ENCODE results near the gene THSD7B.
A peak's percentile ranks its signal among the peaks of the same experiment; 100 is the strongest.

THSD7B gene

DNA sequence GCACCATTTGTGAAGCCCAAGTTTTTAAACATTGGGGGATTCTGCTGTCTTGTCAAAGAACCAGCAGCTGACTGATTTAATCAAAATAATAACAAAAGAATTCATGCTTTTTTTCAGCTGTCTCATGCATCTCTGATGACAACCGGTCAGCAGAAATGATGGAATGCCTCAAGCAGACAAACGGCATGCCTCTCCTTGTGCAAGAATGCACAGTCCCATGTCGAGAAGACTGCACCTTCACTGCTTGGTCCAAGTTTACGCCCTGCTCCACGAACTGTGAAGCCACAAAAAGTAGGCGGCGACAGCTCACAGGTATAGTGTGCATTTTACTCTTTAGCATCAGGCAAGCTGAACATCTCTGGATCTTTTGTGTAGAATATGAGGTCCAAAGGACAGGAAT lies 640.2 kb downstream of the THSD7B start:
- DNase-seq = no peak

DNA sequence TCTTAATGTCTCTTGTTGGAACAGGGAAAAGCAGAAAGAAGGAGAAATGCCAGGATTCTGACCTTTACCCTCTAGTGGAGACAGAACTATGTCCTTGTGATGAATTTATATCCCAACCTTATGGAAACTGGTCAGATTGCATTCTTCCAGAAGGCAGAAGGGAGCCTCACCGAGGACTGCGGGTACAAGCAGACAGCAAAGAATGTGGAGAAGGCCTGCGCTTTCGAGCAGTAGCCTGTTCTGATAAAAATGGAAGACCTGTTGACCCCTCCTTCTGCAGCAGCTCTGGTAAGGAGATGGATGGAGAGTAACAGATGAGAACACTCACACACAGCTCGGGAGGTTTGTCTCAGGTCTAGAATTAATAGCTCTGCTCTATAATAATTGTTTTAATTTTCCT lies 646.2 kb downstream of the THSD7B start:
- no peak for DNase-seq

DNA sequence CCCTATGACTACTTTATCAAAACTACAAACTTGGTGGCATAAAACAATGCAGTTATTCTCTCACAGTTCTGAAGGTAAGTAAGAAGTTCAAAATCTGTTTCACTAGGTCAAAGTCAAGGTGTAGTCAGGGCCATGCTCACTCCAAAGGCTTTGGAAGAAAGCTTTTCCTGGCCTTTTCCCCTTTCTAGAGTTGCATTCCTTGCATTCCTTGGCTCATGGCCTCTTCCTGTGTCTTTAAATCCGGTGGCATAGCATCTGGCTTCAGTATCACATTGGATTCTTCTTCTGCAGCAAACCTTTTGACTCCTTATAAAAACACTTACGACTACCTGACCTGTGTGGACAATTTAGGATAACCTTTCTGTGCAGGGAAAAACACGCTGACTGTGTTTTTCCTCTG lies 655.4 kb downstream of the THSD7B start:
- no peak for DNase-seq

DNA sequence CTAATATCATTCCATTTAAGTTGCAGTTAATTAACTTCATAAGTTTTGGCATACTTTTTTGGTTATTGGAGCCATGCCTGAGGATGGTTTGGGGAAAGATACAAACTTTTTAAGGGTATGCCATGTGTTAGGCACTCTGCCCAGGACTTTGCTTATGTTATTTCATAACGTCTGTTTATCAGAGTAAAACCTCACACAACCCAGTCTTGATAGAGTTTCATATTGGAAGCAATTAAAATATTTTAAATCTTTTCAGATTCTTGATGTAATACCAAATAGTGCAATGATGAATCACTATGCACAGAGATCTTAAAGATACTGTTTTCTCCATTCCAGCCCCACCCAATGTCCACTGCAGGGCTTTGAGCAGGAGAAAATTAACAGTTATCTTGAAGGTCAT lies 669.8 kb downstream of the THSD7B start:
- DNase-seq = no peak

DNA sequence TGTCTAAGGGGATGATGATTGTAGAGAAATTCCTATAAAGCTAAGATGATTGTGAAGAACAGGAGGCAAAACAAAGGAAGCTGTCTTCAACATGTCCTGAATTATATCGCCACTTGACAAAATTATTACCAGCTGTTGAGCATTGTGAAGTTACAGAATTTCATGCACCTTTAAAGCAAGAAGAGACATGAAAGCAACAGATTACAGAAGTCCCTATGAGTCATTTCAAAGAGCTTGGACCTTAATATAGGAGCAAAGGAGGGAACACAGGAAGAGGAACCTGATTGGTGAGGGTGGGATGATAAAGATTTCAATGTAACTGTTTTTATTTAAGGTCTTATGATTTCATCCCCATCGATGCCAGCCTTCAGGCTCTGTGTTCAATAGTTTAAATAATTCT lies 672.0 kb downstream of the THSD7B start:
- DNase-seq = no peak

DNA sequence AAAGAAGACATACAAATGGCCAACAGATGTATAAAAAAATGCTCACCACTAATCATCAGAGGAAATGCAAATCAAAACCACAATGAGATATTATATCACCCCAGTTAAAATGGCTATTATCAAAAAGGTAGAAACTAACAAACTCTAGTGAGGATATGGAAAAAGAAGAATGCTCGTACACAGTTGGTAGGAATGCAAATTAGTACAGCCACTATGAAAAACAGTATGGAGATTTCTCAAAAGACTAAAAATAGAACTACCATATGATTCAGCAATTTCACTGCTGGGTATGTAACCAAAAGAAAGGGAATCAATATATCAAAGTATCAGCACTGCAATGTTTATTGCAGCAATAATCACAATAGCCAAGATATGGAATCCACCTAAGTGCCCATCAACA lies 679.6 kb downstream of the THSD7B start:
- DNase-seq = no peak

DNA sequence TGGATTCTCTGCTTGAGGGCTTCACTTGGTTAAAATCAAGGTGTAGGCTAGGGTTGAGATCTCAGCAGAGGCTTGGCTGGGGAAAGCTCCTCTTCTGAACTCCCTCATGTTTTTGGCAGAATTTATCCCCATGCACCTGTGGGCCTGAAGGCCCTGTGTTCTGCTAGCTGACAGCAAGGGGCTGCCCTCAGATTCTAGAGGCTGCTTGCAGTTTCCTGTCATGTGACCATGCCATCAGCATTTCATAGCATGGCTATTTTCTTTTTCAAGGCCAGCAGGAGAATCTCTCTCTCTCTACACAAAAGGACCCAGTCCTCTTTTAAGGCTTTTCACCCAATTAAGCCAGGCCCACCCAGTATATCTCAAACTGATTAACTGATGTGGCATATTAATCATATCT lies 684.1 kb downstream of the THSD7B start:
- DNase-seq = no peak

DNA sequence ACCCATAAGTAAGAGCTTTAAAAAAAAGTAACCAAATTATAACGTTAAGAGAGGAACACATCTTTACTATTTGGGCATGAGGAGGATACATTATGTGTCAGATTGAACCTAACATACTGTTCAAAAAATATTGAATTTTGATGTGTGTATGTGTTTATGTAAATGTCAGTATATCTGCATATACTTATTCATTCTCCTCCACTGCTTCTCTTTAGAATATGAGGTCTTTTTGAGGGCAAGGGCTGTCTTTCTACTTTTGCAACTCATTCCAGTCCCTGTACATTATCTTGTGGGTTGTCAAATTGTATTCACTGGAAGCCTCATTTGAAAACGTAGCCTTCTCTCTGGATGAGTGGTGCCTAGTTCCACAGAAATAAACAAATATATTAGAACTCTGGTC lies 689.5 kb downstream of the THSD7B start:
- no peak for DNase-seq

DNA sequence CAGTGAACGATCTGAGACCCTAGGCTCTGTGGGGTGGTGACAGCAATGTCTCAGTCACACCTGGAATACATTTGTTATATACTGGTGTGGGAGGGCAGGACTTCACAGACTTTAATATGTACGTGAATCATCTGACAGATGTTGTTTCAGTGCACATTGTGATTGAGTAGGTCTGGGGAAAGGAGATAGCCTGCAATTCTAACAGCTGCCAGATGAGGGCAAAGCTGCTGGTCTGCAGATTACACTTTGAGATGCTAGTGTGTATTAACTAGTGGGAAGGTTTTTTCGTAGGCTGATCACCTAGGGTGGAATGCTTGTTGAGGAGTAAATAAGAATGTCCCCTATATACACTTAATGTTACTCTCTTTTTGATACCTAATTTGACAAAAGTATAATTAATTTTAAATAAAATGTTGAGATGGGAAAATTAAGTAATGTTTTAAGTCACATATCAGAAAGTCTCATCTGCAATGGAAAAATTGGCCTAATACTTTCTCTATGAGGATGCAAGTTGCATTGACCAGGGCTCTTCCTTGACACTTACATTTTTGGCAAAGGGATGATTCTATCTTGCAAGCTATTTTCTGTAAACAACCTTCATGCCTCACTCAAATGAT lies 702.0 kb downstream of the THSD7B start:
- peak; percentile 13 for DNase-seq

DNA sequence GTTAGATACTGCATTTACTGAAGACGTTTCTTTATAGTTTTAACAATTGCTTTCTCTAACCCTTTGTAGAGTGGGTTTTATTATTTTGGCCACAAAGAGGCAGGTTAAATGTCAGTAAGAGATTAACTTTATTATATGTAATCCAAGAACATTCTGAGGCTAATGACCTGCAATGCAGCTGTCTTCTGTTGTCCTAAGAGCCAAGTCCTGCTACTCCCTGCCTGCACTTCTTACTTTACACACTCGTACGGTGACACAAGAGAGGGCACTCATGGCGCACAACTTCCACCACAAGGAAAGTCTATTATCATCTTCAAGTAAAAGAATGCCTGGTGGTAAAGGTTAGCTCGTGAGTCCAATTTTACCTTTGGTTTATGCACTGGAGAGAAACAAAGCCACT lies 727.9 kb downstream of the THSD7B start:
- no peak for DNase-seq

DNA sequence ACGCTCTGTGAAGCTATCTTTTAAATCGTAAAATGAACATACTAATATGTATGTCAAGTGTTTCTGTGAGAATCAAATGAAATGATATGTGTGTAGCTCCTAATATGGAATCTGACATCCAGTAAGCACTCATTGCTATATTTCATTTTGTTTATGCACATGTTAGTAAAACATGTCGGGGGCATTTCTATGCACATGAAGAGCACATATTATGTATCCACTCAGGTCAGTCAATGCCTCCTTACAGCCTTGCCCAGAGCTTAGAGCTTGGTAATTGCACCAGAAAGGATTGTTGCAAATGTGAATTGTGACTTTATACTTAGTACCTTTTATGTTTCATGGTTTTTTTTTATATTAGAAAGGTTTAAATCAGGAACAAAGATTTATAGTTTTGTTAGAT lies 735.3 kb downstream of the THSD7B start:
- DNase-seq = no peak

DNA sequence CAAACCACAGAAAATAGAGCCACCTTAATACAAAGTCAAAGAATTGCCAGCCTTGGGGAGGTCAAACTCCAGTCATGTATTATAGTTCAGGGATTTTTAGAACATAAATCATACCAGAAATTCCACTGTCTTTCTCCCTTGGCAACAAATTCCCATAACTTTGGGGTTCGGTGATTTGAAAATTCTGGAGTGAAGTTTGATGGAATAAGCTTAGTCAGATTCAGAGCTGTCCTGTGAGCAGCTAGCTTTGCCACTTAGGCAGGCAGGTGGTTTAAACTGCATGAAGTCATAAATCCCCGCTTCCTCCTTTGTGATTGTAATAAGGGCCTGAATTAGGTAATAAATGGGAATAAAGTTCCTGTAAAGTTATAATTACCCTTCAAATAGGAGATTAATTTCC lies 741.9 kb downstream of the THSD7B start:
- DNase-seq = no peak

DNA sequence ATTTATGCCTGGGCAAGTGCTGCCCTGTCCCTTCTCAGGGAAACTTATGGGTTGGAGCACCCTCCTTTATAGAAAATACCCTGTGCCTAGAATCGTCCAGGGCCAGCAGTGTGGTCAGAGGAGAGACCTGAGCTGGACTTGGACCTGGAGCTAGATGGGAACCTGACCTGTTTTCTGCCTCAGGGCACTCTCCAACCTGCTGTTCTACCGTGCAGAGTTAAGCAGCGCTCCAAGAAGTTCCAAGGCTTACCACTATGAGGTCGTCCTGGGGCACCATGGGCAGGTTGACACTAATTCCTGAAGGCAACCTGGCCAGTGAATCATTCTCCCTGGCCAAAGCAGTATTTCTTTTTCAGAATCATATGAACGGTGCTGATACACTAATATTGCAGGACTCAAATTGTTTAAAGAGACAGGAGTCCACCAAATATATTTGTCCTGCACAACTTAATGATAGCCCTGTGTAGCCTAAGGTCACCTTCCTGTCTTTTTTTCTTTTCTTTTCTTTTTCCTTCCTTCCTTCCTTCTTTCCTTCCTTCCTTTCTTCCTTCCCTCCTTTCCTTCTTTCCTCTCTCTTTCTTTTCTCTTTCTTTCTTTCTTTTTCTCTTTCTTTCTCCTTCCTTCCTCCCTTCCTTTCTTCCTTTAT lies 743.5 kb downstream of the THSD7B start:
- DNase-seq = no peak

DNA sequence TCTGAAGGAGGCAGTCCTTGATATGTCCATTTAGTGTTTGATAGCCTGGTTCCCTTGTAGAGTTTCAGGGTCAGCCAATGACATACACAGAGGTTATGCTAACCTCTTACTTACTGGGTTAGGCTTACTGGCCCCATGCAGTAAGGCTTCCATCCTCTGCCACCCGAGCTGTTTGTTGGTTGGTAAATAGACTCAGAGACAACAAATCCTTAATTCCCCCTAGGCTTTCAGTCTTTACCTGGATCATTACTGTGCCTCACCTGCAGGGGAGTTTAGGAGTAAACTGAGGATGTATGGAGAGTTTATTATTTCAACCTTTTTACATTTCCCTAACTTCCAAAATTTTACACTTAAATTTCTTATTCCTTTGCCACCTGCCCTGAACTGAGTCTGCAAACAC lies 746.2 kb downstream of the THSD7B start:
- DNase-seq = no peak

DNA sequence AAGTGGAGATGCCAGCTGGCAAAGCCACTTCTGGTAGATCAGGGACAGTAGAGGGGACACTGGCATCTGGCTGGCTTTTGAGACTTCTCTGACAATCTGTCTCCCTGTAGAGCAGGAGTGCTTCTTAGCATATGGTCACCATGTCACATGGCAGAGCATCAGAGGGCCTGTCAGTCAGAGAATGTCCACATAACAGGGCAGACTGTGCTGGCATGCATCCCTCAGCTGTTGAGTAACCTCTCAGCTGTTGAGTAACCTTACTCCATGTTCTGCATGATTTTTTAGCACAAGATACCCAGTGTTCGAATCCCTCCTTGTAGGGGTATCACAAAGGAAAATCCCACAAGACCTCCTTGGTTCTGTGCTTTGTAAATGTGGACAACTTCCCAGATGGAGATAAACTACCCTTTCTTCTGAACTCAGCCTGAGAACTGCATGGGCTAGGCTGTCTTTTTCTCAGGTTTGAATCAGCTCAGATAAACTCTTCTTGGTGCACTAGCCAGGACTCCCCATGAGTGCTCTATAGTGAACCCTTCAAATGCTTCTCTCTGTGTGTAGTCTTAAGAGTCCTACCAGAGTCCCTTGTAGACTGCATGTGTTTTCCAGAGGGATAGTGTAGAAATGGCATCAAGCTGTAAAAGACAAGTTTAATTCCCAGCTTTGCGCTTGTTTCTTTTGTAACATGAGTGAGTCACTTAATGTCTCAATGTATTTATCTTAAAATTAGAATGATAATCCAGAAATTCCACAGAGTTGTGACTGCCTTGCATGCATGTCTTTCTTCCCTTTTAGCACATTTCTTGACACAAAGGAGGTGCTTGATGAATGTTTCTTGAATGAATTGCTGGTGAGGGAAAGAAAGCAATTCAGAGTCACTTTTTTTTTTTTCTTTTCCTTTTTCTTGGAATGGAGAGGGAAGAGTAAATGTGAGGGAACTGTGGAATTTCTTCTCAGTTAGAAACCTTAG lies 756.6 kb downstream of the THSD7B start:
- no peak for DNase-seq

DNA sequence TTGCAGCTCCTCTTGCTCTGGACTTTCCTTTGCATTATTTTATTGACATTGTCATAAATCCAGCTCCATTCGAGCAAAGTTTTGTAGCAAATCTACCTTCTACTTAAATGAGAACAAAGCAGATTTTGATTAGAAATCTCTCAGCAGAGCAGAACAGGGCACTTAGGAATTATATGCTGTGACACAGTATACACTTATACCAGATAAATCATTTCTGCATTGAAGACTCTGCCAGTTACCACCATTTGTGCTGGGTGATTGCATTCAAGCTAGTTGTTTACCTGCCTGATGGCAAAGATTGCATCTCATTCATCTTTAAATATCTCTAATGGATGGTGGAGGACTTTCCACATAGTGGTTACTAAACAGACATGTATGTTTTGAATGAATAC lies 757.3 kb downstream of the THSD7B start:
- no peak for DNase-seq

DNA sequence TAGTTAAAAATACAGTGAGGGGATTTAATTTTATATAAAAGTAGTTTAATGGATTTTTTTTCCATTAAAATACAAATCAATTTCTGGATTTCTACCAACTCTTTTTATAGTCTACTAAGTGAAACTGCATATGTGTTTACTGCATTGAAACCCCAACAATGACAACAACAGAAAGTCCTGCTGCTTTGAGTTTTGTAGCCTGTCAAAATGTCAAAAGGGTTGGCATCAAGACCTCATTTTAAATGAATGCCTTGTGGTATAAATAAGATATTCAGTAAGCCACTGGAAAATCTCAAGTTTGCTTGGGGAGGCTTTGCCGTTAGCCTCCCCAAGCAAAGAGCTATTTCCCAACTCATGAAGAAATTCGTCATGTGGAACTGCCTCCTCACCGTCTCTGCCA lies 758.6 kb downstream of the THSD7B start:
- DNase-seq = no peak

DNA sequence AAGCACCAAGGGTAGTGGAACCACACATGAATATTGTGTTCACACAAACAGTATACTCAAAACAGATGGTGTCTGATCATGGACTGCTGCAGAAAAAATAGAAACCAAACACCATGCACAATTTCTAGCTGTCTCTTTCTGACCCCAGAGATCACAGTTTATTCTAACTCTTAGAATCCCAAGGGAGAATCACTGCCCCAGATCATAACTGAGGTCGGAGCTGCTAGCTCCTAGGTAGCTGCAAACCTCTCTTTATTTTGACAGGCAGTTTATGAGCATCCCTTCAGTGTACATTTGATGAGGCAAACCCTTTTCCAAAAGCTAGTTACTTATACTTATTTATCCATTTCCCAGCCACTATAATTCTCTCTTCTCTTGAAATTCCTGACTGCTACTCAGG lies 759.8 kb downstream of the THSD7B start:
- DNase-seq = no peak

DNA sequence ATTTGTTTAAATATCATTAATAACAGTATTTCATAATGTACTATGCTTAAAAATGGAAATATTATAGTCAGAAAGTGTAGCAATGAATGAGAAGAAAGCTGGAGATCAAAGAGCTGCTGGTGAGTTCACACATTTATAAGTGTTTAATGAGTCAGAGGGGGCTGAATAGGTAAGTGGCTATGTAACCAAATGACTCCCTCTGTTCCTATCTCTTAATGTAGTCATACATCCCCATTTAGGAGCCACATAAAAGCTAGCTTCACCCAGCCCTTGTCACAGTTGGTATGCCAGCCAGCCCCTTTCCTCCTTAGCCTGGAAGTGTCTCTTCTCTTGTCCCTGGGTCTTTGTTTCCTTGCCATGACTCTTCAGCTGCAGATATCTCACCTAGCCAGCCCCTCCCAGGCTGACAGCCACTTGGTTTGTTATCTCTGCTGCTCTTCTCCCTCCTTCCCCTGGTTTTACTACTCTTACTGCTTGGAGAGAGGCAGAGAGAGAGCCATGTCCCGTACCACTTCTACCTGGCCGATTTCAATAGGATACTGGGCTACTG lies 760.4 kb downstream of the THSD7B start:
- no peak for DNase-seq

DNA sequence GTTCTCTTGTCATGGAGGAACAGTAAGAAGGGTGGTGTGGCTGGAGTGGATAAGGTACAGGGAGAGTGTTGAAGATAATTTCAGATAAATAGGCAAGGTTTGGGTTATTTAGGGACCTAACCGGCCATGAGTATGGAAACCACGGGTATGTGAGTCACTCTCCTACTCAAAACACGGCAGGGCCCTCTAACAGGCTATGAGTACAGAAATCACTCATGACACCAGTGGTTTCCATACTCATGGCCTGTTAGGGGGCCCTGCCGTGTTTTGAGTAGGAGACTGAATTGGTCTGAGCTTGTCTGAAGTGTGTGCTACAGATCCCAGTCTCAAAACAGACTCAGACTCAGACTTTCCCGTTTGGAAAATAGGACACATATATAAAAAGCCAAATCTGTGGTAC lies 770.6 kb downstream of the THSD7B start:
- DNase-seq = no peak

DNA sequence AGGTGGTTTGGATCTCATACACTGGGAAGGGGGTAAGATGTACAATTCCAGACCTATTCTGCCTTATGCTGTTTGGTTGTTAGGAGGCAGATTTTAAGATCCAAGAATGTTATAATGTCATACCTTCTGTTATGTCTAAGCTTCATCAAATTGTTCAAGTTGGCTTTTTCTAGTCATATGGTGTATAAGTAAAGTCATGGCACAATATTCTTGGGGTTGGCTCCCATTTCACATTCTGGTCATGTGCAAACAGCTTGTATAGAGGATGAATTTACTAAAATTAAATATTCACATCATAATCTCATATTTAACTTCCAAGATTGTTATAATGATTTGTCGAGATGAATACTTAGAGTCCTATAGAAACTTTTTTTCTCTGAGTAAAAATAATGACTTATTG lies 774.0 kb downstream of the THSD7B start:
- no peak for DNase-seq

DNA sequence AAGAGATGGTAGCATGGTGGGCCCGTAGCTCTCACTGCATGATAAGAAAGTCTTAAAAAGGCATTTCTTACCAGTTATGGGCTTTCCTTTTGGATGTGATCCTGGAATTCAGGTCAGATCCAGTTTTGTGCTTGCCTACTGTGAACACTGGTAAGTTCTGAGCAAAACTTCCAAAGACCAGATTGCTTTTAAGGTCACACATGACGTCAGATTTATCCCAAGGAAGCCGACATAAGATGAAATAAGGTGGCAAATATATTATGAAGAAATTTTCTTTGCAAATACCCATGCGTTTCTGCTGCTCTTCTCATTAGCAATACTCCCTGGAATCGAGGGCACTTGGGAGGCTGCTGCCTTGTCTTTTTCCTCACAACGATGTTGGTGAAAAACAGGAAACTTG lies 782.5 kb downstream of the THSD7B start:
- no peak for DNase-seq

DNA sequence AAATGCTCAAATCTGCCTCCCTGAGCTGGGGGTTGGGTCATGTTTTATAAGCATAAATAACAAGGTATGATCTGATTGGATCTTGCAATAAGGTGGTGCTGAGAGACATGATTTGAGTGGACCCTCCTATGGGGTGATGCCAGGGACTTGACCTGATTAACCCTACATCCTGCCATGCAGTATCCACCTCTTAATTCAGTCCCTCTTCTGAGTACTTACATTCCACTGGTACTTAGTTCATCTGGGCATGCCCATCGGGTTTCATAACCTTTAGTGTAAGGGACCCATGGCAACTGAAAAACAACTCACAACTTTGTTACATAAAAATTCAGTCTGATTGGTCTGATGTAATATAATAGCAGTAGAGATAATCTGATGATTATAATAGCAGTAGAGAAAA lies 801.0 kb downstream of the THSD7B start:
- no peak for DNase-seq

DNA sequence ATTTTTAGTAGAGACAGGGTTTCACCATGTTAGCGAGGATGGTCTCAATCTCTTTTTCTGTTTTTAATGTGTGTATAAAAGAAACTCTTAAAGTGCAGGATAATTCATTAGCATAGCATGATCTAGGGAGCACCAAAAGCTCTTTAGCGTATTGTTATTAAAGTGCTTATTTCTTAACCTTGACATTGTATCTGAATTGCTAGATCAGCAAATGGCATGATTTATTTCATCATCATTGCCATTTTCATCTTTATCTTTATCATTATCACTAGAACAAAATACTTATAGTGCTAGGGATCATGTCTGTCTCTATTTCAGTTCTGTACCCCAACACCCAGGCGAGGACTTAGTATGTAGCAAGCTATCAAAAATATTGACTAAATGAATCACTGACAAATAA lies 805.1 kb downstream of the THSD7B start:
- no peak for DNase-seq

Measured in suppressor macrophage treated with lipopolysaccharide for 4 hours (primary cell).